GM12878 (cell line): Measurements from ENCODE around the gene PSMC3IP. TPM values are rescaled to one million over a fixed set of nuclear protein-coding genes. Genes with fewer than 3 reads are reported as not detected.

Source experiments
- BACH1 ChIP-seq: fragments of 450-650 bp; IDR thresholded peaks from 2 replicates; pipeline ENCODE4 v1.6.1; 2017; ENCODE audit warnings: mild to moderate bottlenecking, borderline replicate concordance
- CEBPB ChIP-seq, 2 experiments: fragments of 150-350 bp in 1 of 2; IDR thresholded peaks; 2 replicates each; pipeline ENCODE4 v1.6.1; 2012 to 2014; ENCODE audit warnings: low read depth in 2 of 2, low read length in 2 of 2, borderline replicate concordance in 1 of 2, inconsistent platforms in 1 of 2
- GABPA ChIP-seq: IDR thresholded peaks from 2 replicates; pipeline ENCODE4 v1.6.1; 2014; ENCODE audit warnings: antibody characterized with exemption, low read depth, mild to moderate bottlenecking, inconsistent platforms
- HDAC2 ChIP-seq: fragments of 200-600 bp; sonication (generic); IDR thresholded peaks from 2 replicates; pipeline ENCODE4 v1.6.1; 2017
- MYC ChIP-seq: IDR thresholded peaks from 2 replicates; pipeline ENCODE4 v1.6.1; 2011; ENCODE audit warnings: mild to moderate bottlenecking, low read length, moderate library complexity, inconsistent platforms; ENCODE audit not compliant: insufficient read depth, insufficient replicate concordance, insufficient read length, severe bottlenecking
- NR2C2 ChIP-seq: IDR thresholded peaks from 2 replicates; pipeline ENCODE4 v1.6.1; 2011; ENCODE audit warnings: borderline replicate concordance, low read depth; ENCODE audit not compliant: control insufficient read depth, insufficient read length
- PML ChIP-seq: IDR thresholded peaks from 2 replicates; pipeline ENCODE4 v1.6.1; 2012; ENCODE audit warnings: low read length, inconsistent platforms
- RAD21 ChIP-seq: IDR thresholded peaks from 2 replicates; pipeline ENCODE4 v1.6.1; 2011; ENCODE audit warnings: mild to moderate bottlenecking, low read depth, low read length, moderate library complexity; ENCODE audit not compliant: insufficient read depth
- RB1 ChIP-seq: fragments of 450-650 bp; formaldehyde crosslinking; IDR thresholded peaks from 2 replicates; pipeline ENCODE4 v1.6.1; 2017; ENCODE audit warnings: mild to moderate bottlenecking, borderline replicate concordance
- RUNX3 ChIP-seq: IDR thresholded peaks from 2 replicates; pipeline ENCODE4 v1.6.1; 2012; ENCODE audit warnings: low read length, inconsistent platforms
- SIN3A ChIP-seq: IDR thresholded peaks from 2 replicates; pipeline ENCODE4 v1.6.1; 2012; ENCODE audit warnings: low read depth, low read length, improper control_type of control experiment
- TCF12 ChIP-seq: IDR thresholded peaks from 2 replicates; pipeline ENCODE4 v1.6.1; 2011; ENCODE audit warnings: low read depth, mild to moderate bottlenecking, low read length
- WRNIP1 ChIP-seq: IDR thresholded peaks from 2 replicates; pipeline ENCODE4 v1.6.1; 2011; ENCODE audit warnings: low read depth, low read length, improper control_type of control experiment, borderline replicate concordance
- ZNF207 ChIP-seq: fragments of 450-650 bp; IDR thresholded peaks from 2 replicates; pipeline ENCODE4 v1.6.1; 2014; ENCODE audit warnings: antibody characterized with exemption, mild to moderate bottlenecking, borderline replicate concordance
- ZZZ3 ChIP-seq: IDR thresholded peaks from 2 replicates; pipeline ENCODE4 v1.6.1; 2011; ENCODE audit warnings: low read depth; ENCODE audit not compliant: control insufficient read depth, insufficient read length
- polyA plus RNA-seq, 11 experiments: library from polyadenylated mRNA; depleted of rRNA in 4 of 11; unstranded in 6 of 11; stranded (reverse) in 5 of 11; fragments of >200 nt; fragmentation: Nextera tagmentation in 4 of 11; fragmentation: Illumina TruSeq in 1 of 11; extraction: Ambion mirVana in 4 of 11; extraction: Trizol in 1 of 11; gene quantifications; 1 replicate in 1 of 11; 2 replicates in 10 of 11; pipeline versions ENCODE4 v1.2.1 to v1.2.3, GENCODE V29; 2011 to 2016; ENCODE audit warnings: inconsistent platforms in 2 of 11, missing spikeins in 2 of 11, low read depth in 1 of 11
- total RNA-seq, 4 experiments: library from RNA; depleted of rRNA in 3 of 4; stranded (reverse); fragments of >200 nt in 3 of 4; fragmentation: Illumina TruSeq in 1 of 4; extraction: Trizol in 1 of 4; gene quantifications; 2 replicates each; pipeline versions ENCODE4 v1.2.1 to v1.2.3, GENCODE V29; 2013 to 2021
- TF ChIP-seq, protein P1 (sequence below): fragments of 450-650 bp; IDR thresholded peaks from 2 replicates; pipeline ENCODE4 v1.6.1; 2017; ENCODE audit warnings: mild to moderate bottlenecking, moderate library complexity
- TF ChIP-seq, protein P2 (sequence below): IDR thresholded peaks from 2 replicates; pipeline ENCODE4 v1.6.1; 2011; ENCODE audit warnings: mild to moderate bottlenecking, low read depth, low read length, moderate library complexity; ENCODE audit not compliant: insufficient replicate concordance
- TF ChIP-seq, protein P3 (sequence below): fragments of 450-650 bp; IDR thresholded peaks from 2 replicates; pipeline ENCODE4 v1.6.1; 2018; ENCODE audit warnings: borderline replicate concordance, mild to moderate bottlenecking; ENCODE audit not compliant: partially characterized antibody
- TF ChIP-seq, protein P4 (sequence below): fragments of 450-650 bp; IDR thresholded peaks from 2 replicates; pipeline ENCODE4 v1.6.1; 2017; ENCODE audit warnings: mild to moderate bottlenecking

Gene PSMC3IP
- total and polyA plus RNA-seq, 10 of the 15 experiments (the other 5 are each of a cell fraction or from before 2014, with no cell fraction given), result 6.8 to 34.5 (median 17.7) TPM

DNA sequence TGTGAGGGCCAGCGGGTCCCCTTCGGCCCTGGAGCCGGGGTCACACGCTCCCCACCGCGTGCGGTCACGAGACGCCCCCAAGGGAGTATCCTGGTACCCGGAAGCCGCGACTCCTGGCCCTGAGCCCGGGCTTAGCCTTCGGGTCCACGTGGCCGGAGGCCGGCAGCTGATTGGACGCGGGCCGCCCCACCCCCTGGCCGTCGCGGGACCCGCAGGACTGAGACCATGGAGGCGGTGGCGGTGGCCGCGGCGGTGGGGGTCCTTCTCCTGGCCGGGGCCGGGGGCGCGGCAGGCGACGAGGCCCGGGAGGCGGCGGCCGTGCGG lies 41.5 kb downstream of the PSMC3IP start, which contains the start of gene NAGLU (continued):
- TF ChIP-seq, protein P1, sequence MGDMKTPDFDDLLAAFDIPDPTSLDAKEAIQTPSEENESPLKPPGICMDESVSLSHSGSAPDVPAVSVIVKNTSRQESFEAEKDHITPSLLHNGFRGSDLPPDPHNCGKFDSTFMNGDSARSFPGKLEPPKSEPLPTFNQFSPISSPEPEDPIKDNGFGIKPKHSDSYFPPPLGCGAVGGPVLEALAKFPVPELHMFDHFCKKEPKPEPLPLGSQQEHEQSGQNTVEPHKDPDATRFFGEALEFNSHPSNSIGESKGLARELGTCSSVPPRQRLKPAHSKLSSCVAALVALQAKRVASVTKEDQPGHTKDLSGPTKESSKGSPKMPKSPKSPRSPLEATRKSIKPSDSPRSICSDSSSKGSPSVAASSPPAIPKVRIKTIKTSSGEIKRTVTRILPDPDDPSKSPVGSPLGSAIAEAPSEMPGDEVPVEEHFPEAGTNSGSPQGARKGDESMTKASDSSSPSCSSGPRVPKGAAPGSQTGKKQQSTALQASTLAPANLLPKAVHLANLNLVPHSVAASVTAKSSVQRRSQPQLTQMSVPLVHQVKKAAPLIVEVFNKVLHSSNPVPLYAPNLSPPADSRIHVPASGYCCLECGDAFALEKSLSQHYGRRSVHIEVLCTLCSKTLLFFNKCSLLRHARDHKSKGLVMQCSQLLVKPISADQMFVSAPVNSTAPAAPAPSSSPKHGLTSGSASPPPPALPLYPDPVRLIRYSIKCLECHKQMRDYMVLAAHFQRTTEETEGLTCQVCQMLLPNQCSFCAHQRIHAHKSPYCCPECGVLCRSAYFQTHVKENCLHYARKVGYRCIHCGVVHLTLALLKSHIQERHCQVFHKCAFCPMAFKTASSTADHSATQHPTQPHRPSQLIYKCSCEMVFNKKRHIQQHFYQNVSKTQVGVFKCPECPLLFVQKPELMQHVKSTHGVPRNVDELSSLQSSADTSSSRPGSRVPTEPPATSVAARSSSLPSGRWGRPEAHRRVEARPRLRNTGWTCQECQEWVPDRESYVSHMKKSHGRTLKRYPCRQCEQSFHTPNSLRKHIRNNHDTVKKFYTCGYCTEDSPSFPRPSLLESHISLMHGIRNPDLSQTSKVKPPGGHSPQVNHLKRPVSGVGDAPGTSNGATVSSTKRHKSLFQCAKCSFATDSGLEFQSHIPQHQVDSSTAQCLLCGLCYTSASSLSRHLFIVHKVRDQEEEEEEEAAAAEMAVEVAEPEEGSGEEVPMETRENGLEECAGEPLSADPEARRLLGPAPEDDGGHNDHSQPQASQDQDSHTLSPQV, result no peak
- no peak for TF ChIP-seq WRNIP1
- TF ChIP-seq GABPA, result no peak
- TF ChIP-seq ZNF207, result no peak; the same call in 1 of the 2 replicates
- TF ChIP-seq, protein P2, sequence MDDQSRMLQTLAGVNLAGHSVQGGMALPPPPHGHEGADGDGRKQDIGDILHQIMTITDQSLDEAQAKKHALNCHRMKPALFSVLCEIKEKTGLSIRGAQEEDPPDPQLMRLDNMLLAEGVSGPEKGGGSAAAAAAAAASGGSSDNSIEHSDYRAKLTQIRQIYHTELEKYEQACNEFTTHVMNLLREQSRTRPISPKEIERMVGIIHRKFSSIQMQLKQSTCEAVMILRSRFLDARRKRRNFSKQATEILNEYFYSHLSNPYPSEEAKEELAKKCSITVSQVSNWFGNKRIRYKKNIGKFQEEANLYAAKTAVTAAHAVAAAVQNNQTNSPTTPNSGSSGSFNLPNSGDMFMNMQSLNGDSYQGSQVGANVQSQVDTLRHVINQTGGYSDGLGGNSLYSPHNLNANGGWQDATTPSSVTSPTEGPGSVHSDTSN, result no peak
- TF ChIP-seq, protein P3, sequence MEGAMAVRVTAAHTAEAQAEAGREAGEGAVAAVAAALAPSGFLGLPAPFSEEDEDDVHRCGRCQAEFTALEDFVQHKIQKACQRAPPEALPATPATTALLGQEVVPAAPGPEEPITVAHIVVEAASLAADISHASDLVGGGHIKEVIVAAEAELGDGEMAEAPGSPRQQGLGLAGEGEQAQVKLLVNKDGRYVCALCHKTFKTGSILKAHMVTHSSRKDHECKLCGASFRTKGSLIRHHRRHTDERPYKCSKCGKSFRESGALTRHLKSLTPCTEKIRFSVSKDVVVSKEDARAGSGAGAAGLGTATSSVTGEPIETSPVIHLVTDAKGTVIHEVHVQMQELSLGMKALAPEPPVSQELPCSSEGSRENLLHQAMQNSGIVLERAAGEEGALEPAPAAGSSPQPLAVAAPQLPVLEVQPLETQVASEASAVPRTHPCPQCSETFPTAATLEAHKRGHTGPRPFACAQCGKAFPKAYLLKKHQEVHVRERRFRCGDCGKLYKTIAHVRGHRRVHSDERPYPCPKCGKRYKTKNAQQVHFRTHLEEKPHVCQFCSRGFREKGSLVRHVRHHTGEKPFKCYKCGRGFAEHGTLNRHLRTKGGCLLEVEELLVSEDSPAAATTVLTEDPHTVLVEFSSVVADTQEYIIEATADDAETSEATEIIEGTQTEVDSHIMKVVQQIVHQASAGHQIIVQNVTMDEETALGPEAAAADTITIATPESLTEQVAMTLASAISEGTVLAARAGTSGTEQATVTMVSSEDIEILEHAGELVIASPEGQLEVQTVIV, result peak; percentile 89
- TF ChIP-seq TCF12, result 0 out of 2 replicates have a peak, but pooled peaks have one; percentile 24
- TF ChIP-seq NR2C2, result no peak
- no peak for TF ChIP-seq PML
- TF ChIP-seq RAD21, result no peak
- TF ChIP-seq, protein P4, sequence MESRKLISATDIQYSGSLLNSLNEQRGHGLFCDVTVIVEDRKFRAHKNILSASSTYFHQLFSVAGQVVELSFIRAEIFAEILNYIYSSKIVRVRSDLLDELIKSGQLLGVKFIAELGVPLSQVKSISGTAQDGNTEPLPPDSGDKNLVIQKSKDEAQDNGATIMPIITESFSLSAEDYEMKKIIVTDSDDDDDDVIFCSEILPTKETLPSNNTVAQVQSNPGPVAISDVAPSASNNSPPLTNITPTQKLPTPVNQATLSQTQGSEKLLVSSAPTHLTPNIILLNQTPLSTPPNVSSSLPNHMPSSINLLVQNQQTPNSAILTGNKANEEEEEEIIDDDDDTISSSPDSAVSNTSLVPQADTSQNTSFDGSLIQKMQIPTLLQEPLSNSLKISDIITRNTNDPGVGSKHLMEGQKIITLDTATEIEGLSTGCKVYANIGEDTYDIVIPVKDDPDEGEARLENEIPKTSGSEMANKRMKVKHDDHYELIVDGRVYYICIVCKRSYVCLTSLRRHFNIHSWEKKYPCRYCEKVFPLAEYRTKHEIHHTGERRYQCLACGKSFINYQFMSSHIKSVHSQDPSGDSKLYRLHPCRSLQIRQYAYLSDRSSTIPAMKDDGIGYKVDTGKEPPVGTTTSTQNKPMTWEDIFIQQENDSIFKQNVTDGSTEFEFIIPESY, result no peak
- TF ChIP-seq CEBPB (IDR thresholded peaks at IDR 0.05; ENCODE audit: borderline replicate concordance in 1 of 2, low read depth in 2 of 2, low read length in 2 of 2), result no peak
- no peak for TF ChIP-seq HDAC2
- TF ChIP-seq RB1, result no peak
- TF ChIP-seq BACH1, result peak; percentile 74; the same call in 1 of the 2 replicates
- TF ChIP-seq RUNX3, result peak; percentile 85
- no peak for TF ChIP-seq ZZZ3
- no peak for TF ChIP-seq MYC
- no peak for TF ChIP-seq SIN3A
